Measurements from ENCODE around the gene MAP2K6. TPM values are rescaled to one million over a fixed set of nuclear protein-coding genes. Genes with fewer than 3 reads are reported as not detected.
A peak's percentile ranks its signal among the peaks of the same experiment; 100 is the strongest.

MAP2K6 gene
- total RNA-seq (2022), result 9.6 and 11.5 TPM in 2 replicates
- percentile 54 among the genes with signal in this experiment for Bru-seq, nascent RNA
- percentile 50 among the genes with signal in this experiment for BruChase-seq, experiment 1, labeled RNA remaining after a 2-hour chase
- BruChase-seq, experiment 2, labeled RNA remaining after a 6-hour chase, result percentile 56 among the genes with signal in this experiment
- long read RNA-seq, full-length matches to known transcripts, result 2 of 3 reads
- long read RNA-seq, partial matches to known transcripts, result 0 of 3 reads
- long read RNA-seq, other reads (novel, unspliced or antisense), result 1 of 3 reads

DNA sequence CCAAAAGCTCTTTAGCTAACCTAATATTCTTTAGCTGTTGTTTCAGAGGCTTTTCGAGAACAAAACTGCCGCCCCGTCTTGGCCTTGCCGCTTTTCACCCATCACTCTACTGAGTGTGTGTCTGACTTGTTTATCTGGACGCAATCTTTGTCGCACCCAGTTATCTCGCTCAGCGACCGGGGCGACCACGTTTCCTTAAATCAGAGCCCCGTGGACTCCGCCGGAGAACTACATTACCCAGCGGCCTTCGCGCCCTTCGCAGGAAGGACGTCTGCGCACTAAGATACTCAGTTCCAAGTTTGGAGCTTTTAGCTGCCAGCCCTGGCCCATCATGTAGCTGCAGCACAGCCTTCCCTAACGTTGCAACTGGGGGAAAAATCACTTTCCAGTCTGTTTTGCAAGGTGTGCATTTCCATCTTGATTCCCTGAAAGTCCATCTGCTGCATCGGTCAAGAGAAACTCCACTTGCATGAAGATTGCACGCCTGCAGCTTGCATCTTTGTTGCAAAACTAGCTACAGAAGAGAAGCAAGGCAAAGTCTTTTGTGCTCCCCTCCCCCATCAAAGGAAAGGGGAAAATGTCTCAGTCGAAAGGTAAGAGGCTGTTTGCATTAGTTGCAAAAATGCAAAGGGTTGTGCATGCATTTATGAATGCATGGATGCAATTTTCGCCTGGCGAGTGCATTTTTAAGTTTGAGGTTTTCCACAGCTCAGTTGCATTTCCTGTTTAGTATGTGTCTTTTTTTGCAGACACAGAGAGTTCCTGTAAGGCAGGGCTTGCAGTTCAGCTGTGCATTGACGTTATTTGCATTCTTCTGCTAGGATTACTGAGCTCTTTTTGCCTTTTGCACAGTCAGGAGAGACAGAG lies at the start of gene MAP2K6:
MAP2K6 (plus strand) TSS at position 290 of the 867 bp plus-strand sequence; CDS start at position 578, 288 bp downstream.
- TF ChIP-seq, protein P1, sequence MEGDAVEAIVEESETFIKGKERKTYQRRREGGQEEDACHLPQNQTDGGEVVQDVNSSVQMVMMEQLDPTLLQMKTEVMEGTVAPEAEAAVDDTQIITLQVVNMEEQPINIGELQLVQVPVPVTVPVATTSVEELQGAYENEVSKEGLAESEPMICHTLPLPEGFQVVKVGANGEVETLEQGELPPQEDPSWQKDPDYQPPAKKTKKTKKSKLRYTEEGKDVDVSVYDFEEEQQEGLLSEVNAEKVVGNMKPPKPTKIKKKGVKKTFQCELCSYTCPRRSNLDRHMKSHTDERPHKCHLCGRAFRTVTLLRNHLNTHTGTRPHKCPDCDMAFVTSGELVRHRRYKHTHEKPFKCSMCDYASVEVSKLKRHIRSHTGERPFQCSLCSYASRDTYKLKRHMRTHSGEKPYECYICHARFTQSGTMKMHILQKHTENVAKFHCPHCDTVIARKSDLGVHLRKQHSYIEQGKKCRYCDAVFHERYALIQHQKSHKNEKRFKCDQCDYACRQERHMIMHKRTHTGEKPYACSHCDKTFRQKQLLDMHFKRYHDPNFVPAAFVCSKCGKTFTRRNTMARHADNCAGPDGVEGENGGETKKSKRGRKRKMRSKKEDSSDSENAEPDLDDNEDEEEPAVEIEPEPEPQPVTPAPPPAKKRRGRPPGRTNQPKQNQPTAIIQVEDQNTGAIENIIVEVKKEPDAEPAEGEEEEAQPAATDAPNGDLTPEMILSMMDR (IDR thresholded peaks at IDR 0.05; ENCODE audit: insufficient read depth in 1 of 2, low read depth in 1 of 2, low read length in 1 of 2, severe bottlenecking in 1 of 2, unreplicated experiment in 1 of 2), result no peak
- peaks cover 15% of the 10 kb centered on the region for H3K4me1 Mint-ChIP-seq (ENCODE audit: low read depth, unreplicated experiment)
- no TSS peak for BruUV-seq (replicated peaks)
- no peaks in the 10 kb centered on the region for H3K4me1 ChIP-seq
- no peaks in the 10 kb centered on the region for H3K27me3 ChIP-seq (replicated peaks; ENCODE audit: control insufficient read depth, insufficient read depth, low read length)
- no peaks in the 10 kb centered on the region for H3K36me3 Mint-ChIP-seq (ENCODE audit: insufficient read depth, unreplicated experiment)
- H3K36me3 ChIP-seq (ENCODE audit: control insufficient read depth, insufficient read depth, low read length), result no peaks in the 10 kb centered on the region
- intact Hi-C loops (cut with micrococcal nuclease; ENCODE audit: unreplicated experiment), result no loop called here
- ChIA-PET POLR2A (interaction anchor here (0.8 to 1.0 kb wide), 3 partner anchors 9 to 88 kb away, joined by 3 read pairs; partner anchors contain the start of gene ABCA5), CTCF (interaction anchor here (0.5 to 1.3 kb wide), 4 partner anchors 57 to 109 kb away, joined by 4 to 6 read pairs (median 5); no protein-coding TSS in a partner anchor)
- H3K27me3 Mint-ChIP-seq (ENCODE audit: insufficient read depth, unreplicated experiment), result no peaks in the 10 kb centered on the region
- H3K9me3 ChIP-seq, result no peaks in the 10 kb centered on the region
- H3K4me3 ChIP-seq (ENCODE audit: low read depth, low read length), result peak within 1 kb of the TSS; percentile 64
- H3K4me3 Mint-ChIP-seq (ENCODE audit: unreplicated experiment), result no peak within 1 kb of the TSS
- H3K9me3 Mint-ChIP-seq (ENCODE audit: unreplicated experiment), result no peaks in the 10 kb centered on the region
- no peak within 1 kb of the TSS for H3K27ac Mint-ChIP-seq (ENCODE audit: unreplicated experiment)
- peak; percentile 79 to 84 for DNase-seq

DNA sequence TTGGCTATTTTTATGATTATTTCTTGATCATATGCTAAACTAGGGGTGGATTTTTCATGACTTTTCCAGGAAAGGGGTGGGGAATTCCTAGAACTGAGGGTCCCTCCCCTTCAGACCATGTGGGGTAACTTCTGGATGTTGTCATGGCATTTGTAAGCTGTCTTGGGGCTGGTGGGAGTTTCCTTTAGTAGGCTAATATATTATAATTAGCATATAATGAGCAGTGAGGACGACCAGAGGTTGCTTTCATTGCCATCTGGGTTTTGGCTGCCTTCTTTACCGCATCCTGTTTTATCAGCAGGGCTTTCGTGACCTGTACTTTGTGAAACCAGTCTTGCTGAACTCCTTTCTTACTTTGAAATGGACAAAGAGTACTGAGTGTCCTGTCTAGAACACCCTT lies 47.2 kb upstream of the MAP2K6 start:
- Mint-ChIP-seq H3K4me1 (ENCODE audit: low read depth, unreplicated experiment) (peaks cover 12% of the 10 kb centered on the region), H3K27me3 (ENCODE audit: insufficient read depth, unreplicated experiment) (peaks cover 3% of the 10 kb centered on the region), H3K27ac (ENCODE audit: unreplicated experiment) (no peak overlapping the region), H3K9me3 (ENCODE audit: unreplicated experiment) (no peaks in the 10 kb centered on the region), H3K4me3 (ENCODE audit: unreplicated experiment) (no peak overlapping the region), H3K36me3 (ENCODE audit: insufficient read depth, unreplicated experiment) (no peaks in the 10 kb centered on the region)
- TF ChIP-seq, protein P1 (IDR thresholded peaks at IDR 0.05; ENCODE audit: insufficient read depth in 1 of 2, low read depth in 1 of 2, low read length in 1 of 2, severe bottlenecking in 1 of 2, unreplicated experiment in 1 of 2), result no peak
- ChIA-PET POLR2A (no interaction called here), CTCF (no interaction called here)
- intact Hi-C loops (cut with micrococcal nuclease; ENCODE audit: unreplicated experiment), result no loop called here
- H3K27me3 ChIP-seq (replicated peaks; ENCODE audit: control insufficient read depth, insufficient read depth, low read length), result no peaks in the 10 kb centered on the region
- no TSS peak for BruUV-seq (replicated peaks)
- H3K4me3 ChIP-seq (ENCODE audit: low read depth, low read length), result no peak overlapping the region
- no peak for DNase-seq
- no peaks in the 10 kb centered on the region for H3K36me3 ChIP-seq (ENCODE audit: control insufficient read depth, insufficient read depth, low read length)
- H3K9me3 ChIP-seq, result no peaks in the 10 kb centered on the region
- H3K4me1 ChIP-seq, result peaks cover 12% of the 10 kb centered on the region; the same call in 1 of the 2 replicates

DNA sequence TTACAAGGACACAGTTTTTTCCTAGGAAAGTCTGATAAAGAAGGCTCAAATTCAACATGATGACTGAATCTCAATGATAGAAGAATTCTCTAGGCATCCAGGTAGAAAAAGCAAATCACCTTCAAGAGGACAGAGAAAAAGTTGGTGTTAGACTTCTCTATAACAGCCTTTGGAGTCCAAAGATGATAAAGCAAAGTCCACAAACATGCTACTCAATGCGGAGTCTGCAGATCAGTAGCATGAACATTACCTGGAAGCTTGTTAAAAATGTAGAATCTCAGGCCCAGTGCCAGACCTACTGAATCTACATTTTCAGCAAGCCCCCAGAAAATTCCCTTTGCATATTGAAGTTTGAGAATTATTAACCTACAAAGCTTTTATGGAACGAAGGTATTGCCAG lies 41.4 kb upstream of the MAP2K6 start:
- DNase-seq, result no peak
- Mint-ChIP-seq H3K36me3 (ENCODE audit: insufficient read depth, unreplicated experiment) (no peaks in the 10 kb centered on the region), H3K9me3 (ENCODE audit: unreplicated experiment) (no peaks in the 10 kb centered on the region), H3K27me3 (ENCODE audit: insufficient read depth, unreplicated experiment) (no peaks in the 10 kb centered on the region), H3K4me3 (ENCODE audit: unreplicated experiment) (no peak overlapping the region), H3K27ac (ENCODE audit: unreplicated experiment) (no peak overlapping the region), H3K4me1 (ENCODE audit: low read depth, unreplicated experiment) (peaks cover 12% of the 10 kb centered on the region)
- TF ChIP-seq, protein P1 (IDR thresholded peaks at IDR 0.05; ENCODE audit: insufficient read depth in 1 of 2, low read depth in 1 of 2, low read length in 1 of 2, severe bottlenecking in 1 of 2, unreplicated experiment in 1 of 2), result no peak
- Histone ChIP-seq H3K36me3 (ENCODE audit: control insufficient read depth, insufficient read depth, low read length) (no peaks in the 10 kb centered on the region), H3K9me3 (no peaks in the 10 kb centered on the region), H3K27me3 (replicated peaks; ENCODE audit: control insufficient read depth, insufficient read depth, low read length) (no peaks in the 10 kb centered on the region), H3K4me1 (peaks cover 13% of the 10 kb centered on the region; the same call in 1 of the 2 replicates), H3K4me3 (ENCODE audit: low read depth, low read length) (no peak overlapping the region)
- BruUV-seq (replicated peaks), result no TSS peak
- ChIA-PET POLR2A (no interaction called here), CTCF (no interaction called here)
- intact Hi-C loops (cut with micrococcal nuclease; ENCODE audit: unreplicated experiment), result no loop called here
